8988T (cell line): Measurements from ENCODE around the gene MYOF.
"Not testable (repeated sequence)": the region's sequence is repeated elsewhere in the genome, so short reads cannot be mapped to it uniquely, and the experiment has no call there.

Experiments used
- DNase-seq: peaks from one replicate; pipeline ENCODE4 v3.0.0; 2011

Gene MYOF

DNA sequence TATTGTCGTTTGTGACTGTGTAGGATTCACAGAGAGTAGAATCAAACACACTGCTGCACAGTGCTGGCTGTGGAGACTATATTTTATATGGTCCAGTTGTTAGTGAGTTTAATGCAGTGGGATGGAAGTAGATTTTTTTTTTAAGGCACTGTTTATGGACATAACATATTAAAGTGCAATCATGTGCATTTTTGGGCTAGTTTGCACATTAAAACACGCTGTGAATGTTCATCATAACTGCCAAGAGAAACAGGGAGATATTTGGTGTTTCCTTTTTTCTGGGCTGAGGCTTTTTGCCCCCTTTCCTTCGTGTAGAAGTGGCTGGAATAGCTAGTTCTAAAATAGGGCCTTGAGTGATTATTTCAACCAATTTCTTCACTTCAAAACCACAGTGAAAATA is 139.2 kb downstream of the MYOF start:
- DNase-seq, result no peak

DNA sequence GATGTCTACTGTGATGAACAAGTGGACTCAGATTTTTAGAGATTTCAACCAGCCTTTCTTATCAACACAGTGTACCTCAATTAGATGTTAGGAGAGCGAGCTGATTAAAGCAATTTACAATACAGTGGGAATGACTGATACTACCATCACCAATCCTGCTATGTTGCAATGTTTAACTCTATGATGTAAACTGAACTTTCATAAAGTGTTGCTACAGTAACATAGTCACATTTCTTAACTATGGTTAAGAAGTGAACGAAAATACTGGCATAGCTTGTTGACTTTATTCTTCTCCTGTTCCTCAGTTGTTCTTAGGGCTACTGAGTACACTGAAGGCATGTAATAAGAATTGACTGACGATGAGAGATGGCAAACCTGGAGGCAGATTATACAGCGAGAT is 139.8 kb downstream of the MYOF start:
- DNase-seq, result no peak

DNA sequence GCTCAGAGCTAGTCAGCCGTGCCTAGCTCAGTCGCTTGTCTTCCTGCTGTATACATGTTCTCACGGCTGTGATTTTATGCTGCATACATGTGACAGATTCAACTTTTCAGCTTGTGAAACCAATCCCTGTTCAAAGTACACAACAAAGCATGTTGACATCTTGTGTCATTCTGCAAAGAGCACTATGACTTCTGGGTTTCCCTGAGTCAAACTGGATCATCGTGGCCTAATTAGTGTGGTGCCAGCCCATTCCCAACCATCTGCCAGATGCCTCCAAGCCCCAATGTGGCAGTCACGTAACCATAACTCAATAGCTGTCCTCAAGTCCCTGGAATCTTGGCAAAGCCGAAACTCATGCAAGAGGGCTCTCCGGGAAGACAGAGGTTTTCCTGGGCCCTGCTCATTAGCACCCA is 144.8 kb downstream of the MYOF start:
- no peak for DNase-seq

DNA sequence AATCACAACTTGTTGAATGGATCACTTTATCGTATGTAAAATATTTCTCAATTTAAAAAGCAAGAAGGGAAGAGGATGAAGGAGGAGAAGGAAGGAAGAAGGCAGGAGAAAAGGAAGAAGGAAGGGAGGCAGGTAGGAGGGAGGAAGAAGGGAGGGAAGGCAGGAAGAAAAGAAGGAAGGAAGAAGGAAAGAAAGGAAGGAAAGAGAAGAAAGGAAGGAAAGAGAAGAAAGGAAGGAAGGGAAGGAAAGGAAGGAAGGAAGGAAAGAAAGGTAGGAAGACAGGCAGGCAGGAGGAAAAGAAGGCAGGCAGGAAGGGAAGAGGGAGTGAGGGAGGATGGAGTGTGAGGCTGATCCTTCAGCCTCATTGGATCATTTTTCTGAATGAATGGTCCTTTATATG is 145.5 kb downstream of the MYOF start:
- no peak for DNase-seq

- no peak for DNase-seq
Measured at GRCh38 chr10:93336110-93336509, 146.0 kb downstream of the MYOF start.

DNA sequence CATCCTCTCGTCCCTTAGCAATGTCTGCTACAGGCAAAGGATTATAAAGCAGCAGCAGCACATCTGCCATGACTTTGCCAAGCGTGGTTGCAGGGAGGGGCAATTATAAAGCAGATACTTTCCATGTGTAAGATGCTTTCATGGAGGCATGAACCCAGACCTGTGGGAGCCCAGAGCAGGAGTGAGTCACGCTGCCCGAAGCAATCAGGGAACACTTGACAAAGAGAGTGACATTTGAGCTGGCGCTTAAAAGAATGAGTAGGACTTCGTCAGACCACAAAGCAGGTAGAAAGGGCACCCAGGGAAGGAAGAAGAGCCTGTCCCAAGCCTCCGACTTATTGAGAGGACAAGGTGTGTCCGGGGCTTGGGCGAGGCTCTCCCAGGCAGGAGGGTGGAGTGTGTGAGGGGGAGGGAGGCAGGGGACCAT is 147.2 kb downstream of the MYOF start:
- DNase-seq, result no peak

GRCh38 chr10:93334181-93334580 is 148.0 kb downstream of the MYOF start:
- DNase-seq, result no peak

DNA sequence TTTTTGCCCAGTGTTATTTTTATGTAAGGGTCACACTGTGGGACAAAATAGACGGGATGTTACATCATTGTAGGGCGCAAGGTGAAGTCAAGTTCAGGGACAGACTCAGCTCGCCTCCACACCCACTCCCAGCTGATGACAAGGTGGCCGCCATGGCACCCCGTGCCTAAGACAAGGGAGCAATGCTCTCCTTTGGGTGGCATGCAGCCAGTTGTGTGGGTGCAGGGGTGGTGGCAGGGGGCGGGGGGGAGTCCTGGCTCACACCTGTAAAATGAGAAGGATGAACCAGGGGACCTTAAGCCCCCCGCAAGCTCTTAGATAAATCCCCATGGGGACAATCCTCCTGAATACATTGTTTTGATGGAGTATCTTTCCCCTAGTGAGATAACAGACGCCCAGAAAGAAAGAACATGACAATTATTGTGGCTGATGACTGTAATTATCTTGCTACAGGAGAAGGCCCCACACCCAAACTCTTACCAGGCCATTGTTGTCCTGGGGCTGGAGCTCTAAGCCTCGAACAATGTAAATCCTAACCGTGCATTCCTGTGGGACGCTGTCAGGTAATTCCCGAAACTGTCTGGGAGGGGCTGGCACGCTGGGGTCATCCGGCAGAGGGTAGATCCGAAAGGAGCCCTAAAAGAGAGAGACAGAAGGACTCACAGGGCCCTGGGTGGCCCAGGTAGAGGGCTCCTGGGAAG is 148.7 kb downstream of the MYOF start:
- DNase-seq, result no peak

GRCh38 chr10:93330824-93331223 is 151.3 kb downstream of the MYOF start:
- no peak for DNase-seq

GRCh38 chr10:93319896-93320295 is 162.2 kb downstream of the MYOF start:
- DNase-seq, result no peak

DNA sequence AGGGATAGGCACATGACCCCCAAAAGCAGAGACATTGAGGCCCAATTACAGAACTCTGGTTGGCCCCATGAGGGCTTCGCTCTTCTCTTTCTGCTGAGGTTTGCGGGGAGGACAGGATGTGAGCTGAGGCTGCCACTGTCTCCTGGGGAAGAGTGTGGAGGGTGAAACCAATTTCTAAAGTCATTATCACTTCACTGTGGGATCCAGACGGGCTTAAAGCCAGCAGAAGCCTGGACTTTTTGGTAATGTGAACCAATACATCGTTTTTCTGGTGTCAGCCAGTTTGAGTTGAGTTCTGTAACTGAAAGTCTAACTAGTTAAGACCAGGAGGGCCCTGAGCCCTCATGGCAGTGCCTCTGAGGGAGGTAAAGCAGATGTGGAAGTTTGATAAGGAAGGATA is 163.0 kb downstream of the MYOF start:
- DNase-seq, result no peak

DNA sequence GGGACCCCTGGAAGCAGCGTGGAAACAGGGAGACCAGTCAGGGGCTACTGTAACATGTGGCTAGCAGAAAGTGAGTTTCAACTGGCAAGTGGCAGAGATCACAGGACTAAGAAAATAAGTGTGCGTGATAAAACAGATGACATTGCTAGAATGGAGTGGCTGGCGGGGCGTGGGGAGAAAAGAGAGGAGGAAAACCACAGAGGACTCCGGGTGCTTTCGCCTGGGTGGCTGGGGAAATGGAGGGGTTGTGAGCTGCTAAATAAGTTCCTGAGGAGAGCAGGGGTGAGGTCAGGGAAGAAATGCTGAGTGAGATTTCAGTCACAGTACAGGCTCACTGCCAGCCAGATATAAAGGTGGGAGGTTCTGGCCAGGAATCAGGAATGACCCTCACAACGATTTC is 166.9 kb downstream of the MYOF start:
- DNase-seq, result no peak

DNA sequence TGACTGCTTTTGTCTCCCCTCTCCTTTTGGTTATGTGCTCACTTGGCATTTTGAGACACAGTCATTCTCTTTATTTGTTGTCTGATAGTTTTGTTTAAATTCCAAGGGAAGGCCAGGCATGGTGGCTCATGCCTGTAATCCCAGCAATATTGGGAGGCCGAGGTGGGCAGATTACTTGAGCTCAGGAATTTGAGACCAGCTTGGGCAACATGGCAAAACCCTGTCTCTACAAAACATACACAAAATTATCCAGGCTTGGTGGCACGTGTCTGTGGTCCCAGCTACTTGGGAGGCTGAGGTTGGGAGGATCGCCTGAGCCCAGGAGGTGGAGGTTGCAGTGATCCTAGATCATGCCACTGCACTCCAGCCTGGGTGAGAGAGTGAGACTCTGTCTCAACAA is 167.5 kb downstream of the MYOF start:
- DNase-seq, result not testable (repeated sequence)

DNA sequence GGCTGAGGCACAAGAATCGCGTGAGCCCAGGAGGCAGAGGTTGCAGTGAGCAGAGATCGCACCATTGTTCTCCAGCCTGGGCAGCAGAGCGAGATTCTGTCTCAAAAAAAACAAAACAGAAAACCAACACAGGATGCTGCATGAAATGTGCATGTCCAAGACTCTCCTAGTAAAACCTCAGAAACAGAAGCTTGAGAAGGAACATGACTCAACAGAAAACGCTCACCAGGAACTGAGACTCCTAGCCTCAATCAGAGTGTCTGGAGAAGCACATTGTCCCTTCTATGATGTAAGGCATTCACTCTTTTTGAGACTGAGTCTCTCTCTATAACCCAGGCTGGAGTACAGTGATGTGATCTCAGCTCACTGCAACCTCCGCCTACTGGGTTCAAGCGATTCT is 168.3 kb downstream of the MYOF start:
- DNase-seq, result no peak

GRCh38 chr10:93309062-93309461 is 173.1 kb downstream of the MYOF start:
- DNase-seq, result no peak

- DNase-seq, result no peak
Measured at GRCh38 chr10:93305122-93305521, 177.0 kb downstream of the MYOF start.

GRCh38 chr10:93300981-93301380 is 181.2 kb downstream of the MYOF start:
- DNase-seq, result no peak

DNA sequence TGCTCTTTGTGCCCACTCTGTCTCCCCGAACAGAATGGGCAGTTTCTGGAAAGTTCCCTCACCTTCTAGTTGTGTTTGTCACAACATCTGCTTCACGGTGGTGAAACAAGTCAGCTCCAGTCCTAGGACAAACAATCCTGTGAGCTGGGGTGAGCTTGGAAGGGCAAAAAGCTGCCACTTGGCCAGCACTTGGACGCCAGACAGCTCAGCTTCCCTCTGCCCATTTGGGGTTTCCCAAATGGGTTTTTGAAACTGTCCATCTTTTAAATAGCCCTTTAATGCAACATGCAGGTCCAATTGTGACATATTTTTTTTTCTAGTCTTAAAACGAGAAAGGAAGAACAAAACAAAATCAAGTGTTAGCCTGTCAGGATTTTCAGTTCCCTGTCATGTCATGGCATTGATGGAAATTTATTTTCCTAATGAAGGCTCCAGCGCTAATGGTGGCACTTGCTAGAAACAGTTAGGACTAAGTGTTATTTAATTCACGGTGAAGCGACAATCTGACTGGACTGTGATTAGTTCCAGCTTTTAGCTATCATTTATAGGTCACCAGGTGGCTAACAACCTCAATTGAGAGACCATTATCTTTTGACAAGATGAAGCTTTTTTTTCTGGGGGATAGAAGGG is 181.7 kb downstream of the MYOF start:
- DNase-seq, result no peak

- DNase-seq, result no peak
Measured at GRCh38 chr10:93299606-93300287, 182.4 kb downstream of the MYOF start.

GRCh38 chr10:93299195-93299594 is 182.9 kb downstream of the MYOF start:
- DNase-seq, result no peak

GRCh38 chr10:93296151-93296550 is 186.0 kb downstream of the MYOF start:
- no peak for DNase-seq

- no peak for DNase-seq
Measured at GRCh38 chr10:93293999-93294398, 188.1 kb downstream of the MYOF start.

- DNase-seq, result no peak
Measured at GRCh38 chr10:93290661-93291354, 191.3 kb downstream of the MYOF start.
